Activated CD4-positive, alpha-beta T cell treated with anti-CD3 and anti-CD28 coated beads, Interleukin-2, amount 10 ng/mL, durations not matched to agents 7 days and 5 days (primary cell): ENCODE measurements around the gene ATP1A4. TPM values are rescaled to one million over a fixed set of nuclear protein-coding genes. Genes with fewer than 3 reads are reported as not detected.

Experiments used
- CTCF ChIA-PET: fragments of 350-600 bp; sonication (Branson Sonifier 250); formaldehyde crosslinking; loops from one replicate; lab custom pipeline; 2021; ENCODE audit warnings: antibody characterized with exemption; lab: Charles Lee
- POLR2A ChIA-PET: fragments of 350-600 bp; sonication (Branson Sonifier 250); formaldehyde crosslinking; loops from one replicate; lab custom pipeline; 2021; ENCODE audit warnings: antibody characterized with exemption; lab: Charles Lee
- DNase-seq: peaks from one replicate; pipeline ENCODE4 v3.0.0-alpha.2; 2020
- H3K27ac Mint-ChIP-seq: one replicate; pipeline ENCODE4 v1.8.0; 2021; ENCODE audit warnings: mild to moderate bottlenecking, moderate library complexity, mixed read lengths
- H3K27me3 Mint-ChIP-seq: one replicate; pipeline ENCODE4 v1.8.0; 2021; ENCODE audit warnings: mixed read lengths
- H3K36me3 Mint-ChIP-seq: one replicate; pipeline ENCODE4 v1.8.0; 2021; ENCODE audit warnings: low read depth, mixed read lengths
- H3K4me1 Mint-ChIP-seq: one replicate; pipeline ENCODE4 v1.8.0; 2021; ENCODE audit warnings: mixed read lengths
- H3K4me3 Mint-ChIP-seq: one replicate; pipeline ENCODE4 v1.8.0; 2021; ENCODE audit warnings: mild to moderate bottlenecking, moderate library complexity, mixed read lengths
- H3K9me3 Mint-ChIP-seq: one replicate; pipeline ENCODE4 v1.8.0; 2021; ENCODE audit warnings: mixed read lengths
- total RNA-seq, 2 experiments: library from RNA; stranded (reverse); gene quantifications; one replicate each; pipeline ENCODE4 v1.2.3, GENCODE V29; 2021

ATP1A4 gene
- total RNA-seq, 2 experiments from 2014 or later: not detected

- no peaks in the 10 kb centered on the region for H3K4me1 Mint-ChIP-seq
- no peak overlapping the region for H3K4me3 Mint-ChIP-seq
- DNase-seq: no peak
- peaks cover 6% of the 10 kb centered on the region for H3K27me3 Mint-ChIP-seq
- H3K27ac Mint-ChIP-seq: no peak overlapping the region
- ChIA-PET POLR2A (no interaction called here), CTCF (interaction anchor here (0.6 to 1.4 kb wide), 4 partner anchors 10 to 49 kb away, joined by 3 to 4 read pairs (median 3); partner anchors contain the start of gene ATP1A4)
- H3K9me3 Mint-ChIP-seq: no peaks in the 10 kb centered on the region
- H3K36me3 Mint-ChIP-seq: no peaks in the 10 kb centered on the region
Measured at GRCh38 chr1:160127381-160127780, 24.0 kb upstream of the ATP1A4 start.

- H3K4me1 Mint-ChIP-seq: no peaks in the 10 kb centered on the region
- DNase-seq: no peak
- ChIA-PET CTCF (interaction anchor here (0.6 to 1.4 kb wide), 4 partner anchors 10 to 49 kb away, joined by 3 to 4 read pairs (median 3); partner anchors contain the start of gene ATP1A4), POLR2A (no interaction called here)
- no peak overlapping the region for H3K27ac Mint-ChIP-seq
- no peak overlapping the region for H3K4me3 Mint-ChIP-seq
- no peaks in the 10 kb centered on the region for H3K9me3 Mint-ChIP-seq
- no peaks in the 10 kb centered on the region for H3K36me3 Mint-ChIP-seq
- H3K27me3 Mint-ChIP-seq: peaks cover 13% of the 10 kb centered on the region
Measured at GRCh38 chr1:160127865-160128523, 23.4 kb upstream of the ATP1A4 start.

- H3K27me3 Mint-ChIP-seq: peaks cover 14% of the 10 kb centered on the region
- H3K9me3 Mint-ChIP-seq: no peaks in the 10 kb centered on the region
- DNase-seq: no peak
- no peaks in the 10 kb centered on the region for H3K4me1 Mint-ChIP-seq
- POLR2A ChIA-PET: no interaction called here
- no peaks in the 10 kb centered on the region for H3K36me3 Mint-ChIP-seq
- H3K4me3 Mint-ChIP-seq: no peak overlapping the region
- H3K27ac Mint-ChIP-seq: no peak overlapping the region
- CTCF ChIA-PET: interaction anchor here (1.3 kb wide), 1 partner anchor 22 kb away, joined by 3 read pairs; the partner anchor contains the start of gene ATP1A4
Measured at GRCh38 chr1:160128636-160129035, 22.8 kb upstream of the ATP1A4 start.

DNA sequence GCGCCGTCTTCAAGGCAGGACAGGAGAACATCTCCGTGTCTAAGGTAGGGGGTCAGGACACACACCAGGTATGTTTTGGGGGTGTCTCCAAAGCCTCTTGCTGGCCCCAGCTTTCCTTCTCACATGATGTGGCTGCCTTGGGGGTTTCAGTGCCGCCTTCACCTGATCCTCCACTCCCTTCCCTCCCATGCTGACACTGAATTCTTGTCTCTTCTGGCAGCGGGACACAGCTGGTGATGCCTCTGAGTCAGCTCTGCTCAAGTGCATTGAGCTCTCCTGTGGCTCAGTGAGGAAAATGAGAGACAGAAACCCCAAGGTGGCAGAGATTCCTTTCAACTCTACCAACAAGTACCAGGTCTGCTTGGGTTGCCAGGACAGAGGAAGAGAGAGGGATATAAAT is 22.4 kb upstream of the ATP1A4 start:
- H3K36me3 Mint-ChIP-seq: no peaks in the 10 kb centered on the region
- DNase-seq: no peak
- no peaks in the 10 kb centered on the region for H3K9me3 Mint-ChIP-seq
- no peak overlapping the region for H3K4me3 Mint-ChIP-seq
- H3K27ac Mint-ChIP-seq: no peak overlapping the region
- ChIA-PET POLR2A (no interaction called here), CTCF (no interaction called here)
- no peaks in the 10 kb centered on the region for H3K4me1 Mint-ChIP-seq
- peaks cover 17% of the 10 kb centered on the region for H3K27me3 Mint-ChIP-seq

DNA sequence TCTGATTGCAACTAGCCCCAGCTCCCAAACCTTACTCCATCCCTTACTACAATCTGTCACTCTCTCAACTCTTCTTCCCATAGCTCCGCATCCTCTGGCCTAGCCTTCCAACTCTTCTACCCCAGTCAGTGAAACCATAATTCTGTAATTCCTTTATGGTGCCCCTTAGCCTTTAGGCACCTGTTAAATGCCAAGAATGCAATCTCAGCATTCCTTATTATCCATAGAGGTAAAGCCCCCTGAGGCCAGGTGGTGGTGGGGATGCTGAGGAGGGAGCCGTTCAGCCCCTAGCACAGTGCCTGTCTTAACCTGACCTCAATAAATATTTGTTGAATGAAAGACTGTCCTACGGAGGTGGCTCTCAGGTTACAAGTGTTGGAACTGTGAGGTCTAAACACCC is 21.8 kb upstream of the ATP1A4 start:
- H3K9me3 Mint-ChIP-seq: no peaks in the 10 kb centered on the region
- H3K27ac Mint-ChIP-seq: no peak overlapping the region
- peaks cover 17% of the 10 kb centered on the region for H3K27me3 Mint-ChIP-seq
- ChIA-PET CTCF (no interaction called here), POLR2A (no interaction called here)
- DNase-seq: no peak
- no peaks in the 10 kb centered on the region for H3K4me1 Mint-ChIP-seq
- no peak overlapping the region for H3K4me3 Mint-ChIP-seq
- H3K36me3 Mint-ChIP-seq: no peaks in the 10 kb centered on the region

GRCh38 chr1:160129966-160130365 is 21.4 kb upstream of the ATP1A4 start:
- Mint-ChIP-seq H3K4me3 (no peak overlapping the region), H3K27ac (no peak overlapping the region), H3K9me3 (no peaks in the 10 kb centered on the region), H3K4me1 (no peaks in the 10 kb centered on the region), H3K27me3 (peaks cover 17% of the 10 kb centered on the region), H3K36me3 (no peaks in the 10 kb centered on the region)
- ChIA-PET CTCF (interaction anchor here (0.6 kb wide), 1 partner anchor 861 kb away, joined by 3 read pairs; no protein-coding TSS in a partner anchor), POLR2A (no interaction called here)
- DNase-seq: no peak

GRCh38 chr1:160130486-160130885 is 20.9 kb upstream of the ATP1A4 start:
- H3K27me3 Mint-ChIP-seq: peaks cover 17% of the 10 kb centered on the region
- no peak overlapping the region for H3K27ac Mint-ChIP-seq
- H3K9me3 Mint-ChIP-seq: no peaks in the 10 kb centered on the region
- DNase-seq: no peak
- no peak overlapping the region for H3K4me3 Mint-ChIP-seq
- no peaks in the 10 kb centered on the region for H3K36me3 Mint-ChIP-seq
- ChIA-PET POLR2A (no interaction called here), CTCF (interaction anchor here (0.6 kb wide), 1 partner anchor 861 kb away, joined by 3 read pairs; no protein-coding TSS in a partner anchor)
- no peaks in the 10 kb centered on the region for H3K4me1 Mint-ChIP-seq

DNA sequence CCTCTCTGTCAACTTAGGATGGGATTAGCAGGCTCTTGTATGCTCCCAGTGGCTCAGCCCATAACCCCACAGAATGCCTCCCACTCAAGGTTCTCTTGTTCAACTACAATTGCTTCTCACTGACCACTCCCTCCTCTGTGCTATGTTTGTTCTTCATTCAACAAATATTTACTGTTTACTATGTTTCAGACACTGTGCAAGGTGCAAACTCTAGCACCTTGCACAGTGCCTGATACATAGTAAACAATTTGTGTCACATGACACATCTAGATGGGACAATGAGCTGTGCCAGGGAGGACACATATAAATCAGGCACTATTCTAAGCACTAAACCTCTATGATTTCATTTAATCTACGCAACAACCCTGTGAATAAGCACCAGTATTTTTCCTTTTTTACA is 20.5 kb upstream of the ATP1A4 start:
- no peaks in the 10 kb centered on the region for H3K36me3 Mint-ChIP-seq
- CTCF ChIA-PET: interaction anchor here (1.2 kb wide), 1 partner anchor 14 kb away, joined by 3 read pairs; no protein-coding TSS in a partner anchor

GRCh38 chr1:160131803-160132565 is 19.4 kb upstream of the ATP1A4 start:
- Mint-ChIP-seq H3K27me3 (peaks cover 17% of the 10 kb centered on the region), H3K4me3 (no peak overlapping the region)

More for the DNA sequence above, 20.5 kb upstream of the ATP1A4 start:
- no peaks in the 10 kb centered on the region for H3K9me3 Mint-ChIP-seq
- H3K27ac Mint-ChIP-seq: no peak overlapping the region
- no peaks in the 10 kb centered on the region for H3K4me1 Mint-ChIP-seq
- DNase-seq: no peak
- H3K4me3 Mint-ChIP-seq: no peak overlapping the region
- peaks cover 17% of the 10 kb centered on the region for H3K27me3 Mint-ChIP-seq
- POLR2A ChIA-PET: no interaction called here

GRCh38 chr1:160133990-160134770 is 17.2 kb upstream of the ATP1A4 start:
- H3K9me3 Mint-ChIP-seq: no peaks in the 10 kb centered on the region
- peaks cover 17% of the 10 kb centered on the region for H3K27me3 Mint-ChIP-seq
- CTCF ChIA-PET: no interaction called here
- H3K4me1 Mint-ChIP-seq: no peaks in the 10 kb centered on the region
- no peak for DNase-seq
- no peaks in the 10 kb centered on the region for H3K36me3 Mint-ChIP-seq
- H3K27ac Mint-ChIP-seq: no peak overlapping the region
- no peak overlapping the region for H3K4me3 Mint-ChIP-seq
- POLR2A ChIA-PET: no interaction called here

More at GRCh38 chr1:160131803-160132565, 19.4 kb upstream of the ATP1A4 start:
- Mint-ChIP-seq H3K36me3 (no peaks in the 10 kb centered on the region), H3K27ac (no peak overlapping the region), H3K4me1 (no peaks in the 10 kb centered on the region), H3K9me3 (no peaks in the 10 kb centered on the region)
- ChIA-PET POLR2A (no interaction called here), CTCF (interaction anchor here (1.2 kb wide), 1 partner anchor 15 kb away, joined by 3 read pairs; no protein-coding TSS in a partner anchor)
- DNase-seq: no peak

- Mint-ChIP-seq H3K9me3 (no peaks in the 10 kb centered on the region), H3K36me3 (no peaks in the 10 kb centered on the region), H3K27ac (no peak overlapping the region), H3K27me3 (peaks cover 17% of the 10 kb centered on the region), H3K4me3 (no peak overlapping the region), H3K4me1 (no peaks in the 10 kb centered on the region)
- ChIA-PET CTCF (no interaction called here), POLR2A (no interaction called here)
- DNase-seq: no peak
Measured at GRCh38 chr1:160134791-160135572, 16.4 kb upstream of the ATP1A4 start.
